ENCODE measurements around the gene ADGRA3. TPM values are rescaled to one million over a fixed set of nuclear protein-coding genes. Genes with fewer than 3 reads are reported as not detected.

The ADGRA3 gene
- total RNA-seq, result 10 to 100 TPM; 10.4 to 32.2 (median 19.8) TPM

GRCh38 chr4:22515888-22516541, at the start of gene ADGRA3:
Gene ADGRA3 (minus strand): TSS chr4:22516066. CDS start chr4:22515784, 282 bp downstream.
- H3K4me3 ChIP-seq, result peak within 1 kb of the TSS; percentile 65
- H3K27ac ChIP-seq, result peak within 1 kb of the TSS; percentile 82
- H3K27me3 ChIP-seq, result no peaks in the 10 kb centered on the region
- H3K4me1 ChIP-seq, result peaks cover 19% of the 10 kb centered on the region
- 1% methylated on average over 40 of the region's 74 CpGs for WGBS
- TF ChIP-seq CTCF (IDR thresholded peaks at IDR 0.05) (no peak), POLR2AphosphoS5 (IDR thresholded peaks at IDR 0.05) (no peak), EP300 (IDR thresholded peaks at IDR 0.05) (no peak), POLR2A (IDR thresholded peaks at IDR 0.05) (no peak)
- peak in 1 of 2 donors; percentile 71 for DNase-seq (ENCODE audit: low spot score in 2 of 2)
- no peaks in the 10 kb centered on the region for H3K9me3 ChIP-seq
- no peaks in the 10 kb centered on the region for H3K36me3 ChIP-seq

GRCh38 chr4:22556495-22556894, 40.6 kb upstream of the ADGRA3 start:
- H3K4me3 ChIP-seq, result no peak overlapping the region
- H3K4me1 ChIP-seq, result no peaks in the 10 kb centered on the region
- no peaks in the 10 kb centered on the region for H3K36me3 ChIP-seq
- no peak for TF ChIP-seq POLR2AphosphoS5 (IDR thresholded peaks at IDR 0.05)
- no peak for DNase-seq (ENCODE audit: low spot score in 2 of 2)
- H3K27me3 ChIP-seq, result no peaks in the 10 kb centered on the region
- H3K9me3 ChIP-seq, result no peaks in the 10 kb centered on the region
- H3K27ac ChIP-seq, result no peak overlapping the region

- H3K4me3 ChIP-seq, result no peak overlapping the region
- no peaks in the 10 kb centered on the region for H3K9me3 ChIP-seq
- WGBS, result 60% methylated on average over 2 of the region's 2 CpGs
- no peak for DNase-seq (ENCODE audit: low spot score in 2 of 2)
- TF ChIP-seq CTCF (IDR thresholded peaks at IDR 0.05), result no peak
- no peak for TF ChIP-seq POLR2AphosphoS5 (IDR thresholded peaks at IDR 0.05)
- H3K27me3 ChIP-seq, result no peaks in the 10 kb centered on the region
- no peaks in the 10 kb centered on the region for H3K36me3 ChIP-seq
- H3K27ac ChIP-seq, result no peak overlapping the region
- no peaks in the 10 kb centered on the region for H3K4me1 ChIP-seq
Observed at GRCh38 chr4:22554670-22555069, 38.8 kb upstream of the ADGRA3 start.

GRCh38 chr4:22553560-22553959, 37.7 kb upstream of the ADGRA3 start:
- DNase-seq (ENCODE audit: low spot score in 2 of 2), result no peak
- Histone ChIP-seq H3K27ac (no peak overlapping the region), H3K27me3 (no peaks in the 10 kb centered on the region), H3K9me3 (no peaks in the 10 kb centered on the region), H3K36me3 (no peaks in the 10 kb centered on the region), H3K4me3 (no peak overlapping the region), H3K4me1 (no peaks in the 10 kb centered on the region)
- WGBS, result 68% methylated on average over 3 of the region's 3 CpGs
- TF ChIP-seq POLR2AphosphoS5 (IDR thresholded peaks at IDR 0.05), result no peak
- no peak for TF ChIP-seq EP300 (IDR thresholded peaks at IDR 0.05)
- TF ChIP-seq POLR2A (IDR thresholded peaks at IDR 0.05), result no peak
- no peak for TF ChIP-seq CTCF (IDR thresholded peaks at IDR 0.05)

GRCh38 chr4:22552812-22553211, 36.9 kb upstream of the ADGRA3 start:
- H3K4me3 ChIP-seq, result no peak overlapping the region
- H3K27ac ChIP-seq, result no peak overlapping the region
- TF ChIP-seq EP300 (IDR thresholded peaks at IDR 0.05) (no peak), CTCF (IDR thresholded peaks at IDR 0.05) (no peak)
- no peaks in the 10 kb centered on the region for H3K4me1 ChIP-seq
- H3K9me3 ChIP-seq, result no peaks in the 10 kb centered on the region
- no peaks in the 10 kb centered on the region for H3K27me3 ChIP-seq
- no peaks in the 10 kb centered on the region for H3K36me3 ChIP-seq
- DNase-seq (ENCODE audit: low spot score in 2 of 2), result no peak
- WGBS, result 88% methylated on average over 3 of the region's 3 CpGs

GRCh38 chr4:22551550-22551949, 35.7 kb upstream of the ADGRA3 start:
- Histone ChIP-seq H3K4me3 (no peak overlapping the region), H3K9me3 (no peaks in the 10 kb centered on the region), H3K27ac (no peak overlapping the region), H3K36me3 (no peaks in the 10 kb centered on the region), H3K4me1 (no peaks in the 10 kb centered on the region), H3K27me3 (no peaks in the 10 kb centered on the region)
- 67% methylated on average over 1 of the region's 1 CpG for WGBS
- no peak for DNase-seq (ENCODE audit: low spot score in 2 of 2)
- TF ChIP-seq POLR2A (IDR thresholded peaks at IDR 0.05) (no peak), CTCF (IDR thresholded peaks at IDR 0.05) (no peak), EP300 (IDR thresholded peaks at IDR 0.05) (no peak), POLR2AphosphoS5 (IDR thresholded peaks at IDR 0.05) (no peak)
